Measurements from ENCODE around the gene FGF4.

Gene FGF4

GRCh38 chr11:69721106-69721505 lies 54.0 kb downstream of the FGF4 start:
- DNase-seq, result no peak
